IMR-90 (cell line): ENCODE measurements around the gene ZNF12. TPM values are rescaled to one million over a fixed set of nuclear protein-coding genes. Genes with fewer than 3 reads are reported as not detected.

ENCODE experiments used
- ATAC-seq: fragments of 200-7000 bp; cut with Tn5 transposase; 2 replicates; pipeline ENCODE4 v1.9.1; 2020; ENCODE audit warnings: low read depth, mild to moderate bottlenecking, moderate library complexity
- BruUV-seq: library from RNA; stranded (reverse); fragments of 400-500 nt; replicated peaks from 2 replicates; lab custom pipeline; 2021; lab: Mats Ljungman, UMichigan
- CTCF ChIA-PET: fragments of 300-600 bp; formaldehyde crosslinking; extraction: SDS; loops from one replicate; lab custom pipeline; 2021; ENCODE audit warnings: antibody characterized with exemption; lab: Yijun Ruan, JAX
- POLR2A ChIA-PET: fragments of 300-600 bp; sonication (Branson Sonifier 250); formaldehyde crosslinking; loops from one replicate; lab custom pipeline; 2022; ENCODE audit warnings: antibody characterized with exemption; ENCODE audit not compliant: unreplicated experiment; lab: Charles Lee
- DNase-seq: peaks from one replicate; pipeline ENCODE4 v3.0.0; 2013
- H2AFZ ChIP-seq: replicated peaks from 2 replicates; pipeline ENCODE3; 2013; ENCODE audit warnings: low read length, mild to moderate bottlenecking; ENCODE audit not compliant: poor library complexity
- H2AK5ac ChIP-seq: 2 replicates; pipeline ENCODE4 v1.6.1; 2013; ENCODE audit warnings: low read depth, low read length, inconsistent platforms
- H2AK9ac ChIP-seq: replicated peaks from 2 replicates; pipeline ENCODE3; 2013; ENCODE audit warnings: mild to moderate bottlenecking, low read depth, low read length, moderate library complexity; ENCODE audit not compliant: poor library complexity
- H2BK120ac ChIP-seq: 2 replicates; pipeline ENCODE4 v1.6.1; 2013; ENCODE audit warnings: low read depth, low read length, inconsistent platforms
- H2BK15ac ChIP-seq: 3 replicates; pipeline ENCODE4 v1.6.1; 2013; ENCODE audit warnings: low read depth, low read length, inconsistent platforms
- H2BK20ac ChIP-seq: 2 replicates; pipeline ENCODE4 v1.6.1; 2013; ENCODE audit warnings: low read depth, mild to moderate bottlenecking, inconsistent platforms, low read length, moderate library complexity
- H2BK5ac ChIP-seq: 2 replicates; pipeline ENCODE4 v1.6.1; 2013; ENCODE audit warnings: mild to moderate bottlenecking, low read depth, low read length, inconsistent platforms; ENCODE audit not compliant: poor library complexity, severe bottlenecking
- H3K14ac ChIP-seq: replicated peaks from 2 replicates; pipeline ENCODE4 v1.6.1; 2013; ENCODE audit warnings: low read depth, low read length, inconsistent platforms
- H3K18ac ChIP-seq: 2 replicates; pipeline ENCODE4 v1.6.1; 2013; ENCODE audit warnings: low read depth, low read length, control low read depth
- H3K23ac ChIP-seq: 2 replicates; pipeline ENCODE4 v1.6.1; 2013; ENCODE audit warnings: low read depth, low read length, inconsistent platforms
- H3K27ac ChIP-seq: 2 replicates; pipeline ENCODE4 v1.5.1; 2013; ENCODE audit warnings: mild to moderate bottlenecking, control low read depth, low read length; ENCODE audit not compliant: insufficient read depth
- H3K27me3 ChIP-seq: 2 replicates; pipeline ENCODE4 v1.6.1; 2013; ENCODE audit warnings: low read length; ENCODE audit not compliant: control insufficient read depth, insufficient read depth
- H3K36me3 ChIP-seq: 2 replicates; pipeline ENCODE4 v1.6.1; 2013; ENCODE audit warnings: low read length, mixed read lengths; ENCODE audit not compliant: control insufficient read depth, insufficient read depth
- H3K4ac ChIP-seq: 2 replicates; pipeline ENCODE4 v1.6.1; 2013; ENCODE audit warnings: low read depth, low read length, inconsistent platforms
- H3K4me1 ChIP-seq: 2 replicates; pipeline ENCODE4 v1.6.1; 2013; ENCODE audit warnings: low read length, mixed read lengths; ENCODE audit not compliant: control insufficient read depth, insufficient read depth
- H3K4me2 ChIP-seq: 2 replicates; pipeline ENCODE4 v1.6.1; 2013; ENCODE audit warnings: low read depth, mild to moderate bottlenecking, control low read depth, low read length, moderate library complexity
- H3K4me3 ChIP-seq: 2 replicates; pipeline ENCODE4 v1.5.1; 2013; ENCODE audit warnings: low read depth, mild to moderate bottlenecking, control low read depth, low read length, moderate library complexity; ENCODE audit not compliant: insufficient read depth
- H3K56ac ChIP-seq: 2 replicates; pipeline ENCODE4 v1.6.1; 2013; ENCODE audit warnings: low read length, inconsistent platforms; ENCODE audit not compliant: insufficient read depth; ENCODE audit errors: extremely low read depth
- H3K79me1 ChIP-seq, 2 experiments: 2 replicates each; pipeline ENCODE4 v1.6.1; 2013; ENCODE audit warnings: low read length in 2 of 2, inconsistent platforms in 1 of 2, low read depth in 1 of 2
- H3K9ac ChIP-seq: 2 replicates; pipeline ENCODE4 v1.6.1; 2013; ENCODE audit warnings: low read depth, low read length, control low read depth
- H3K9me1 ChIP-seq: 2 replicates; pipeline ENCODE4 v1.6.1; 2013; ENCODE audit warnings: low read length, inconsistent platforms; ENCODE audit not compliant: insufficient read depth
- H3K9me3 ChIP-seq: 2 replicates; pipeline ENCODE4 v1.6.1; 2013; ENCODE audit warnings: low read length; ENCODE audit not compliant: control insufficient read depth, insufficient read depth
- H4K20me1 ChIP-seq: 2 replicates; pipeline ENCODE4 v1.6.1; 2013; ENCODE audit warnings: low read length, inconsistent platforms; ENCODE audit not compliant: insufficient read depth
- H4K5ac ChIP-seq: 2 replicates; pipeline ENCODE4 v1.6.1; 2013; ENCODE audit warnings: mild to moderate bottlenecking, low read depth, low read length, control low read depth
- H4K8ac ChIP-seq, 2 experiments: 2 replicates each; pipeline ENCODE4 v1.6.1; 2013; ENCODE audit warnings: low read depth in 2 of 2, low read length in 2 of 2, control low read depth in 1 of 2, inconsistent platforms in 1 of 2
- H4K91ac ChIP-seq: 2 replicates; pipeline ENCODE4 v1.6.1; 2013; ENCODE audit warnings: low read depth, low read length, inconsistent platforms; ENCODE audit not compliant: insufficient read depth
- BHLHE40 ChIP-seq: fragments of 150-350 bp; IDR thresholded peaks from 2 replicates; pipeline ENCODE4 v1.6.1; 2016; ENCODE audit warnings: mild to moderate bottlenecking, low read depth, low read length
- CHD1 ChIP-seq: IDR thresholded peaks from 2 replicates; pipeline ENCODE4 v1.6.1; 2012; ENCODE audit warnings: low read depth, low read length, improper control_type of control experiment
- MAZ ChIP-seq: IDR thresholded peaks from 2 replicates; pipeline ENCODE4 v1.6.1; 2012; ENCODE audit warnings: low read depth, mild to moderate bottlenecking, low read length, improper control_type of control experiment, moderate library complexity, borderline replicate concordance
- MXI1 ChIP-seq: IDR thresholded peaks from 2 replicates; pipeline ENCODE4 v1.6.1; 2012; ENCODE audit warnings: low read depth, mild to moderate bottlenecking, low read length, moderate library complexity, borderline replicate concordance
- NFE2L2 ChIP-seq: fragments of 150-350 bp; IDR thresholded peaks from 2 replicates; pipeline ENCODE4 v1.6.1; 2016; ENCODE audit warnings: low read depth, mild to moderate bottlenecking, low read length
- RAD21 ChIP-seq: IDR thresholded peaks from 2 replicates; pipeline ENCODE4 v1.6.1; 2012; ENCODE audit warnings: low read length, improper control_type of control experiment
- RCOR1 ChIP-seq: IDR thresholded peaks from 2 replicates; pipeline ENCODE4 v1.6.1; 2012; ENCODE audit warnings: mild to moderate bottlenecking, low read length, improper control_type of control experiment; ENCODE audit not compliant: insufficient replicate concordance
- SMC3 ChIP-seq: fragments of 150-350 bp; IDR thresholded peaks from 2 replicates; pipeline ENCODE4 v1.6.1; 2016; ENCODE audit warnings: low read depth, mild to moderate bottlenecking, antibody characterized with exemption, low read length, moderate library complexity
- WGBS, 2 experiments: methylation state at CpG; one replicate each; pipeline versions ENCODE4 v1.1.5 to v1.1.7; 2013; ENCODE audit warnings: missing lambda C conversion rate in 2 of 2; ENCODE audit not compliant: insufficient read length in 1 of 2; ENCODE audit errors: extremely low coverage in 2 of 2; 5-methylcytosine and 5-hydroxymethylcytosine counted together
- dilution Hi-C: fragments of 300-500 bp; cut with HindIII; formaldehyde crosslinking; loops from one replicate; pipeline ENCODE4 v1.14.3; 2018; ENCODE audit warnings: low sequenced_read_pairs; ENCODE audit not compliant: unreplicated experiment
- in situ Hi-C: fragments of 300-500 bp; cut with MboI; formaldehyde crosslinking; loops from 3 replicates; pipeline ENCODE4 v1.14.3; 2019; ENCODE audit warnings: low sequenced_read_pairs, inconsistent platforms, mixed read lengths
- intact Hi-C: fragments of 100-400 bp; cut with micrococcal nuclease; formaldehyde crosslinking; loops from 2 replicates; pipeline ENCODE4 v1.10.0; 2022
- polyA plus RNA-seq, 3 experiments: library from polyadenylated mRNA; depleted of rRNA; stranded (reverse); fragments of >200 nt; gene quantifications; 2 replicates each; pipeline ENCODE4 v1.2.3, GENCODE V29; 2012; ENCODE audit warnings: low replicate concordance in 1 of 3
- total RNA-seq: library from RNA; depleted of rRNA; stranded (reverse); fragments of >200 nt; gene quantifications from 2 replicates; pipeline ENCODE4 v1.2.3, GENCODE V29; 2012
- TF ChIP-seq, protein P1 (sequence below): fragments of 150-350 bp; IDR thresholded peaks from 2 replicates; pipeline ENCODE4 v1.6.1; 2017; ENCODE audit warnings: mild to moderate bottlenecking, antibody characterized with exemption, low read length, low read depth

The ZNF12 gene
- total and polyA plus RNA-seq, 2 of the 4 experiments (the other 2 are of a cell fraction), result 8.2 to 20.8 TPM

GRCh38 chr7:6691609-6692106, 15.1 kb downstream of the ZNF12 start:
- no peak overlapping the region for H2AFZ ChIP-seq
- WGBS, 2 experiments, result no CpG with 5 or more reads among the region's 5 CpGs
- ChIA-PET CTCF (no interaction called here), POLR2A (no interaction called here)
- dilution Hi-C loops (no loop called here), in situ Hi-C loops (no loop called here), intact Hi-C loops (no loop called here)
- no peak overlapping the region for H3K4me3 ChIP-seq
- no peaks in the 10 kb centered on the region for H3K27me3 ChIP-seq
- H2BK5ac ChIP-seq, result no peak overlapping the region
- no peak for TF ChIP-seq CHD1
- TF ChIP-seq MAZ, result no peak
- TF ChIP-seq NFE2L2, result no peak
- TF ChIP-seq MXI1, result no peak
- no peak for TF ChIP-seq RAD21
- no peak for TF ChIP-seq RCOR1
- no peak for TF ChIP-seq BHLHE40
- no peak for TF ChIP-seq SMC3
- TF ChIP-seq, protein P1, sequence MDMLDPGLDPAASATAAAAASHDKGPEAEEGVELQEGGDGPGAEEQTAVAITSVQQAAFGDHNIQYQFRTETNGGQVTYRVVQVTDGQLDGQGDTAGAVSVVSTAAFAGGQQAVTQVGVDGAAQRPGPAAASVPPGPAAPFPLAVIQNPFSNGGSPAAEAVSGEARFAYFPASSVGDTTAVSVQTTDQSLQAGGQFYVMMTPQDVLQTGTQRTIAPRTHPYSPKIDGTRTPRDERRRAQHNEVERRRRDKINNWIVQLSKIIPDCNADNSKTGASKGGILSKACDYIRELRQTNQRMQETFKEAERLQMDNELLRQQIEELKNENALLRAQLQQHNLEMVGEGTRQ, result no peak
- H3K4ac ChIP-seq, result no peak overlapping the region
- H3K56ac ChIP-seq, result no peak overlapping the region
- H2BK20ac ChIP-seq, result no peak overlapping the region
- H3K4me2 ChIP-seq, result no peak overlapping the region
- H2AK5ac ChIP-seq, result no peak overlapping the region
- peaks cover 95% of the 10 kb centered on the region for H3K9me3 ChIP-seq
- no peak overlapping the region for H2AK9ac ChIP-seq
- DNase-seq (peak; percentile 30), ATAC-seq (no peak)
- no peak overlapping the region for H4K8ac ChIP-seq
- no peak overlapping the region for H4K91ac ChIP-seq
- H3K79me1 ChIP-seq, result peaks cover 0 to 7% of the 10 kb centered on the region in 2 experiments; a peak in 1 of 4 replicates
- H3K27ac ChIP-seq, result no peak overlapping the region
- peaks cover 88% of the 10 kb centered on the region for H3K36me3 ChIP-seq
- H2BK15ac ChIP-seq, result no peak overlapping the region
- H3K14ac ChIP-seq, result no peak overlapping the region
- H3K23ac ChIP-seq, result no peak overlapping the region
- no peak overlapping the region for H3K9ac ChIP-seq
- H2BK120ac ChIP-seq, result no peak overlapping the region
- H3K18ac ChIP-seq, result no peak overlapping the region
- no peak overlapping the region for H4K5ac ChIP-seq
- TSS peak; percentile 23 for BruUV-seq
- H3K9me1 ChIP-seq, result no peaks in the 10 kb centered on the region
- no peaks in the 10 kb centered on the region for H3K4me1 ChIP-seq
- H4K20me1 ChIP-seq, result no peaks in the 10 kb centered on the region; the same call in 1 of the 2 replicates
